Body of pancreas (tissue), 4 donors: ENCODE results near the gene SHISA4. TPM values are rescaled to one million over a fixed set of nuclear protein-coding genes. Genes with fewer than 3 reads are reported as not detected.

Experiments
- ATAC-seq: fragments of 150-250 bp; one replicate; pipeline ENCODE4 v1.9.1; 2016
- DNase-seq, 4 donors: peaks; one replicate each; pipeline ENCODE4 v3.0.0-alpha.2; 2019
- H3K27ac ChIP-seq, 4 donors: fragments of 200-600 bp; sonication (generic); 1 replicate in 3 of 4; 2 replicates in 1 of 4; pipeline versions ENCODE4 v1.5.1 to v1.6.1; 2016 to 2019; ENCODE audit warnings: mild to moderate bottlenecking in 1 of 4, mixed read lengths in 1 of 4, moderate library complexity in 1 of 4
- H3K27me3 ChIP-seq, 2 donors: fragments of 200-600 bp; sonication (generic); one replicate each; pipeline ENCODE4 v1.6.0; 2016; ENCODE audit warnings: mild to moderate bottlenecking in 1 of 2
- H3K36me3 ChIP-seq, 2 donors: fragments of 200-600 bp; sonication (generic); replicated peaks in 1 of 2; 2 replicates each; pipeline ENCODE4 v1.5.1; 2016; ENCODE audit warnings: low read depth in 2 of 2; ENCODE audit not compliant: insufficient read depth in 1 of 2
- H3K4me1 ChIP-seq: fragments of 200-600 bp; sonication (generic); one replicate; pipeline ENCODE4 v1.6.0; 2016
- H3K4me3 ChIP-seq, 2 donors: fragments of 200-600 bp; sonication (generic); 1 replicate in 1 of 2; 2 replicates in 1 of 2; pipeline ENCODE4 v1.5.1; 2016 to 2019
- H3K9me3 ChIP-seq, 3 donors: fragments of 200-600 bp; sonication (generic); 1 replicate in 2 of 3; 2 replicates in 1 of 3; pipeline ENCODE4 v1.5.1; 2016
- CTCF ChIP-seq, 7 experiments: fragments of 450-650 bp in 4 of 7; fragments of 200-600 bp in 3 of 7; sonication (generic) in 3 of 7; IDR thresholded peaks; one replicate each; pipeline ENCODE4 v1.5.1; 2016 to 2019; ENCODE audit warnings: antibody characterized with exemption in 7 of 7
- POLR2A ChIP-seq, 3 donors: fragments of 450-650 bp; IDR thresholded peaks; one replicate each; pipeline ENCODE4 v1.6.1; 2016; ENCODE audit warnings: antibody characterized with exemption in 3 of 3, mild to moderate bottlenecking in 2 of 3
- WGBS, 2 donors: methylation state at CpG; one replicate each; pipeline ENCODE4 v1.1.5; 2017; 5-methylcytosine and 5-hydroxymethylcytosine counted together
- intact Hi-C: fragments of 100-400 bp; cut with DNase I; formaldehyde crosslinking; loops from one replicate; pipeline ENCODE4 v1.15.1; 2023
- total RNA-seq, 2 donors: library from RNA; depleted of rRNA; stranded (reverse); fragments of >200 nt; gene quantifications; one replicate each; pipeline ENCODE4 v1.1.0, GENCODE V29; 2016

SHISA4 gene
- total RNA-seq, 2 donors from 2014 or later = 4.6 to 8.3 TPM

DNA sequence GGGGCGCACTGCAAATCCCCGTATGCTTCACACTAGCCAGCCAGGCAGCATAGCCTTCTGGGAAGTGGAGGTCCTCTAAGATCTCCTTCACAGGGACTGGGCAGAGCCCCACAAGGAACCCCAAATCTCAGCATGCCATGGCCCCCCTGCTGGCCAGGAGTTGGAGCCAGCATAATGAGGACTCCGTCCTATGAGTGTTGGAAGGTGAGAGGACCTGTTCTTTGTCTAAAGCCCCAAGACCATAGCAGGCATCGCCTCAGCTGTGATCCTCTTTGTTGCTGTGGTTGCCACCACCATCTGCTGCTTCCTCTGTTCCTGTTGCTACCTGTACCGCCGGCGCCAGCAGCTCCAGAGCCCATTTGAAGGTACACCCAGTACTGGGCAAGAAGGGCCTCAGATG is 1.5 kb downstream of the SHISA4 start:
- Histone ChIP-seq H3K4me3 (no peak overlapping the region), H3K9me3 (no peaks in the 10 kb centered on the region), H3K27ac (no peak overlapping the region), H3K4me1 (peaks cover 14% of the 10 kb centered on the region), H3K27me3 (no peaks in the 10 kb centered on the region), H3K36me3 (no peaks in the 10 kb centered on the region)
- DNase-seq = no peak
- TF ChIP-seq POLR2A (IDR thresholded peaks at IDR 0.05) = no peak
- no peak for TF ChIP-seq CTCF (IDR thresholded peaks at IDR 0.05)
- no peak for ATAC-seq
- intact Hi-C loops = loop anchor here (5.0 to 10.0 kb wide), 2 partner anchors 87 to 235 kb away; partner anchors contain the start of gene GPR37L1
- WGBS, 2 donors = 89 to 93% methylated on average over 7 of the region's 7 CpGs

DNA sequence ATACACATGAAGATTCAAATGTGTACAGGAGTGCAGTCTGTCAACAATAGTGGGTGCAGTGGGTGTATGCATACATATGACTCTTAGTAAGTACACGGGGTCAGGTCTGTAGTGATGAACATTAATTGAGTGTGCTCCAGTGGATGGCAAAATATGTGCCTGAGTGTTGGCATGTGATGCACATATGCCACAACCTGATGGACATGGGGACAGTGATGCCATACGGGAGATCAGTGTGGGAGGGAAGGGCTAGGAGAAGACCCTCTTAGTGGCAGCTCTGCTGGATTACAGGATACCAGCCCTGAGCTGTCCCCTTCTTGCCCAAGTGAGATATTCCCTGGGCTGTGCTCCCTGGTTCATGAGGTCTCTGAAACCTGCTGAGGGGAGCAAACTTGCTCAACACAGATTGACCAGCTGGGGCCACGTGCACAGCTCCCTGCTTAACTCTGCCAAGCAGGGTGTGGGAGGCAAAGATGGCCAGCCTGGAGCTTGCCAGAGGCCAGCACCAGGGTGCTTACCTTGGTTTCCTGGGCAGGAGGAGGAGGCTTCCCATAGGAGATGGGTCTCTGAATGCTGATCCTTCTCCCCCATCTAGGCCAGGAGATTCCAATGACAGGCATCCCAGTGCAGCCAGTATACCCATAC is 2.2 kb downstream of the SHISA4 start:
- Histone ChIP-seq H3K27me3 (no peaks in the 10 kb centered on the region), H3K36me3 (no peaks in the 10 kb centered on the region), H3K9me3 (no peaks in the 10 kb centered on the region), H3K27ac (no peak overlapping the region), H3K4me3 (no peak overlapping the region), H3K4me1 (peaks cover 14% of the 10 kb centered on the region)
- no peak for ATAC-seq
- TF ChIP-seq CTCF (IDR thresholded peaks at IDR 0.05) (no peak), POLR2A (IDR thresholded peaks at IDR 0.05) (no peak)
- WGBS, 2 donors = 81 to 100% methylated on average over 2 to 3 of the region's 3 CpGs
- DNase-seq = no peak
- intact Hi-C loops = loop anchor here (5.0 to 10.0 kb wide), 2 partner anchors 86 to 234 kb away; partner anchors contain the start of gene GPR37L1

- ATAC-seq (no peak), DNase-seq (no peak)
- Histone ChIP-seq H3K4me1 (peaks cover 14% of the 10 kb centered on the region), H3K4me3 (no peak overlapping the region), H3K36me3 (no peaks in the 10 kb centered on the region), H3K9me3 (no peaks in the 10 kb centered on the region), H3K27ac (no peak overlapping the region), H3K27me3 (no peaks in the 10 kb centered on the region)
- WGBS, 2 donors = 79 to 86% methylated on average over 5 of the region's 5 CpGs
- TF ChIP-seq CTCF (IDR thresholded peaks at IDR 0.05) (no peak), POLR2A (IDR thresholded peaks at IDR 0.05) (no peak)
- intact Hi-C loops = loop anchor here (5.0 to 10.0 kb wide), 2 partner anchors 86 to 233 kb away; partner anchors contain the start of gene GPR37L1
Measured at GRCh38 chr1:201891451-201892045, 2.9 kb downstream of the SHISA4 start.

GRCh38 chr1:201892211-201892610 is 3.5 kb downstream of the SHISA4 start:
- DNase-seq (no peak), ATAC-seq (no peak)
- H3K27me3 ChIP-seq = no peaks in the 10 kb centered on the region
- no peak for TF ChIP-seq CTCF (IDR thresholded peaks at IDR 0.05)
- TF ChIP-seq POLR2A (IDR thresholded peaks at IDR 0.05) = no peak
- no peaks in the 10 kb centered on the region for H3K36me3 ChIP-seq
- no peak overlapping the region for H3K4me3 ChIP-seq
- H3K4me1 ChIP-seq = peaks cover 14% of the 10 kb centered on the region
- H3K9me3 ChIP-seq = no peaks in the 10 kb centered on the region
- 81 to 86% methylated on average over 5 to 6 of the region's 6 CpGs for WGBS, 2 donors
- no peak overlapping the region for H3K27ac ChIP-seq
- intact Hi-C loops = loop anchor here (5.0 to 10.0 kb wide), 2 partner anchors 85 to 233 kb away; partner anchors contain the start of gene GPR37L1
